Endothelial cell of umbilical vein (primary cell): Measurements from ENCODE around the gene IL1RL1. TPM values are rescaled to one million over a fixed set of nuclear protein-coding genes. Genes with fewer than 3 reads are reported as not detected.

Experiments
- BruUV-seq: library from RNA; stranded (reverse); fragments of 400-500 nt; replicated peaks from 2 replicates; lab custom pipeline; 2021; lab: Mats Ljungman, UMichigan
- CTCF ChIA-PET: fragments of 300-600, 350-600 bp; sonication (Branson Sonifier 250); formaldehyde crosslinking; loops from one replicate; lab custom pipeline; 2021; ENCODE audit warnings: antibody characterized with exemption, inconsistent platforms; lab: Charles Lee
- POLR2A ChIA-PET: fragments of 300-600, 350-600 bp; sonication (Branson Sonifier 250); formaldehyde crosslinking; loops from one replicate; lab custom pipeline; 2021; ENCODE audit warnings: antibody characterized with exemption, inconsistent platforms; lab: Charles Lee
- DNase-seq: peaks from one replicate; pipeline ENCODE4 v3.0.0-alpha.2; 2011; ENCODE audit warnings: low read depth, low spot score
- FAIRE-seq: peaks from 2 replicates; lab custom pipeline; 2011; peaks lifted over from hg19 to GRCh38; lab: Jason Lieb, UNC
- H2AFZ ChIP-seq: 2 replicates; pipeline ENCODE4 v1.6.0; 2012; ENCODE audit warnings: low read depth, low read length, control low read depth, inconsistent platforms
- H3K27ac ChIP-seq: 2 replicates; pipeline ENCODE4 v1.5.1; 2011; ENCODE audit warnings: low read depth, mild to moderate bottlenecking, control low read depth, low read length, moderate library complexity; ENCODE audit not compliant: insufficient read depth
- H3K27me3 ChIP-seq, 2 experiments: 2 replicates each; pipeline versions ENCODE4 v1.6.0 to v1.6.1; 2011; ENCODE audit warnings: low read length in 2 of 2, mixed read lengths in 1 of 2; ENCODE audit not compliant: control insufficient read depth in 2 of 2, insufficient read depth in 2 of 2
- H3K36me3 ChIP-seq, 2 experiments: 2 replicates in 1 of 2; 3 replicates in 1 of 2; pipeline ENCODE4 v1.5.1; 2011; ENCODE audit warnings: low read length in 2 of 2, mild to moderate bottlenecking in 1 of 2, moderate library complexity in 1 of 2; ENCODE audit not compliant: control insufficient read depth in 2 of 2, insufficient read depth in 2 of 2; ENCODE audit errors: extremely low read depth in 1 of 2
- H3K4me1 ChIP-seq: 3 replicates; pipeline ENCODE4 v1.5.1; 2011; ENCODE audit warnings: mild to moderate bottlenecking, low read length; ENCODE audit not compliant: control insufficient read depth, insufficient read depth; ENCODE audit errors: extremely low read depth
- H3K4me2 ChIP-seq: 2 replicates; pipeline ENCODE4 v1.6.1; 2011; ENCODE audit warnings: low read length, control low read depth, mixed read lengths; ENCODE audit not compliant: insufficient read depth
- H3K4me3 ChIP-seq, 3 experiments: fragments of 200-600 bp in 1 of 3; sonication (generic), shearing (Covaris generic) in 1 of 3; replicated peaks in 1 of 3; 2 replicates each; pipeline ENCODE4 v1.5.1; 2011 to 2016; ENCODE audit warnings: control low read depth in 3 of 3, low read length in 3 of 3, mild to moderate bottlenecking in 2 of 3, inconsistent platforms in 1 of 3, low read depth in 1 of 3, moderate library complexity in 1 of 3; ENCODE audit not compliant: insufficient read depth in 1 of 3
- H3K79me2 ChIP-seq: 2 replicates; pipeline ENCODE4 v1.6.0; 2012; ENCODE audit warnings: low read length, inconsistent platforms; ENCODE audit not compliant: control insufficient read depth, insufficient read depth
- H3K9ac ChIP-seq: replicated peaks from 2 replicates; pipeline ENCODE3; 2011; ENCODE audit warnings: low read length, control low read depth; ENCODE audit not compliant: insufficient read depth; ENCODE audit errors: extremely low read depth
- H3K9me1 ChIP-seq: replicated peaks from 3 replicates; pipeline ENCODE4 v1.6.0; 2011; ENCODE audit warnings: mild to moderate bottlenecking, low read length; ENCODE audit not compliant: control insufficient read depth, insufficient read depth; ENCODE audit errors: extremely low read depth
- H3K9me3 ChIP-seq: replicated peaks from 2 replicates; pipeline ENCODE4 v1.5.1; 2012; ENCODE audit warnings: low read length, inconsistent platforms; ENCODE audit not compliant: control insufficient read depth, insufficient read depth
- H4K20me1 ChIP-seq: replicated peaks from 2 replicates; pipeline ENCODE3; 2011; ENCODE audit warnings: mild to moderate bottlenecking, low read length; ENCODE audit not compliant: control insufficient read depth, insufficient read depth; ENCODE audit errors: extremely low read depth
- EZH2 ChIP-seq: IDR thresholded peaks from 2 replicates; pipeline ENCODE4 v1.6.1; 2012; ENCODE audit warnings: borderline replicate concordance, low read depth, mild to moderate bottlenecking, moderate library complexity, low read length, inconsistent platforms; ENCODE audit not compliant: severe bottlenecking
- FOS ChIP-seq: IDR thresholded peaks from 2 replicates; pipeline ENCODE4 v1.6.1; 2011; ENCODE audit warnings: mild to moderate bottlenecking, low read length, moderate library complexity, borderline replicate concordance; ENCODE audit not compliant: insufficient read depth
- GATA2 ChIP-seq: IDR thresholded peaks from 2 replicates; pipeline ENCODE4 v1.7.0; 2011; ENCODE audit warnings: low read depth, mild to moderate bottlenecking, moderate library complexity, mixed read lengths, low read length; ENCODE audit not compliant: insufficient read length, insufficient read depth
- JUN ChIP-seq: IDR thresholded peaks from 2 replicates; pipeline ENCODE4 v1.6.1; 2011; ENCODE audit warnings: borderline replicate concordance, low read depth; ENCODE audit not compliant: insufficient read length, insufficient read depth
- MYC ChIP-seq: IDR thresholded peaks from one replicate; pipeline ENCODE4 v1.6.1; 2011; ENCODE audit warnings: mild to moderate bottlenecking, low read depth, low read length
- POLR2A ChIP-seq: IDR thresholded peaks from 2 replicates; pipeline ENCODE4 v1.6.1; 2012; ENCODE audit warnings: low read depth, mild to moderate bottlenecking, control low read depth, low read length
- POLR2AphosphoS5 ChIP-seq: IDR thresholded peaks from 2 replicates; pipeline ENCODE4 v1.6.1; 2012; ENCODE audit warnings: low read depth, mild to moderate bottlenecking, control low read depth, low read length, moderate library complexity; ENCODE audit not compliant: insufficient read depth
- dilution Hi-C: fragments of 300-500 bp; cut with MboI; formaldehyde crosslinking; loops from one replicate; pipeline ENCODE4 v1.15.0; 2019; ENCODE audit warnings: low sequenced_read_pairs; ENCODE audit not compliant: extremely low pct_ligation_motif_present
- intact Hi-C: fragments of 100-400 bp; cut with micrococcal nuclease; formaldehyde crosslinking; loops from one replicate; pipeline ENCODE4 v1.10.0; 2022
- polyA plus RNA-seq, 4 experiments: library from polyadenylated mRNA; depleted of rRNA in 3 of 4; stranded (reverse) in 3 of 4; unstranded in 1 of 4; fragments of >200 nt; gene quantifications; 2 replicates each; pipeline versions ENCODE4 v1.2.1 to v1.2.3, GENCODE V29; 2011 to 2012; ENCODE audit warnings: missing spikeins in 1 of 4
- total RNA-seq: library from RNA; stranded (reverse); gene quantifications from 2 replicates; pipeline ENCODE4 v1.2.3, GENCODE V29; 2021
- TF ChIP-seq, protein P1 (sequence below): IDR thresholded peaks from 2 replicates; pipeline ENCODE4 v1.6.1; 2011; ENCODE audit not compliant: insufficient read depth, insufficient read length
- TF ChIP-seq, protein P2 (sequence below), 2 donors: IDR thresholded peaks; 1 replicate in 1 of 2; 2 replicates in 1 of 2; pipeline ENCODE4 v1.5.1; 2011; ENCODE audit warnings: low read length in 2 of 2, mild to moderate bottlenecking in 2 of 2, moderate library complexity in 2 of 2, control low read depth in 1 of 2, inconsistent platforms in 1 of 2, low read depth in 1 of 2; ENCODE audit not compliant: insufficient read depth in 1 of 2; ENCODE audit errors: extremely low read depth in 1 of 2

Gene IL1RL1
- total and polyA plus RNA-seq, 2 donors (not counting 3 experiments of a cell fraction or from before 2014, with no cell fraction given): 32.2 to 44.0 TPM

- FAIRE-seq (peak; percentile 72), DNase-seq (peak; percentile 34)
- no peaks in the 10 kb centered on the region for H3K27me3 ChIP-seq
- no peaks in the 10 kb centered on the region for H3K9me1 ChIP-seq
- no peaks in the 10 kb centered on the region for H4K20me1 ChIP-seq
- intact Hi-C loops (no loop called here), dilution Hi-C loops (no loop called here)
- POLR2A ChIA-PET: no interaction called here
- H3K4me2 ChIP-seq: no peak overlapping the region
- H3K36me3 ChIP-seq: no peaks in the 10 kb centered on the region
- TF ChIP-seq FOS: peak; percentile 46
- TF ChIP-seq, protein P1, sequence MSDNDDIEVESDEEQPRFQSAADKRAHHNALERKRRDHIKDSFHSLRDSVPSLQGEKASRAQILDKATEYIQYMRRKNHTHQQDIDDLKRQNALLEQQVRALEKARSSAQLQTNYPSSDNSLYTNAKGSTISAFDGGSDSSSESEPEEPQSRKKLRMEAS: no peak
- H3K27ac ChIP-seq: no peak overlapping the region
- H3K79me2 ChIP-seq: no peaks in the 10 kb centered on the region
- H3K9ac ChIP-seq: no peak overlapping the region
- H3K4me1 ChIP-seq: peaks cover 6% of the 10 kb centered on the region
- no peaks in the 10 kb centered on the region for H3K9me3 ChIP-seq
- BruUV-seq: no TSS peak
- no peak overlapping the region for H3K4me3 ChIP-seq
- CTCF ChIA-PET: interaction anchor here (1.3 to 1.5 kb wide), 2 partner anchors 9 to 321 kb away, joined by 3 to 5 read pairs; no protein-coding TSS in a partner anchor
- H2AFZ ChIP-seq: peak overlapping the region; percentile 27
Measured at GRCh38 chr2:102294802-102295489, 16.4 kb upstream of the IL1RL1 start.

DNA sequence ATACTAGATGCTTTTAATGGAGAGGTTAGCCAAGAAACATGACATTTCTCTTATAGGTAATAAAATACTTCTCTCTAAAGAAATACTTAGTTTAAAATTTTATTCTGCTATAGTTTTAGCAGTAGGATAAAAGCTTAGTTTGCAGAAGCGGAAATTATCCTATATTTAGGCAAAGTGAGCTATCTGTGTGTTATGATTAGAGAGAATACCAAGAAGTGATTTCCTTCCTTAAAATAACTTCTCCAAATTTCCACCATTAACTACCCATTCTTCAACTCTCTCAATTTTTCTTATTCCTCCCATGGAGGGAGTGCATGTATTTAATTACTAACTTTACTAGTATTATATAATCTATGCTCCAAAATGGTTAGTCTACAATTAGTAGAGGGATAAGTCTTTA, 15.8 kb upstream of the IL1RL1 start:
- no peak overlapping the region for H3K9ac ChIP-seq
- ChIA-PET CTCF (interaction anchor here (1.3 kb wide), 1 partner anchor 10 kb away, joined by 5 read pairs; no protein-coding TSS in a partner anchor), POLR2A (no interaction called here)
- TF ChIP-seq, protein P2, sequence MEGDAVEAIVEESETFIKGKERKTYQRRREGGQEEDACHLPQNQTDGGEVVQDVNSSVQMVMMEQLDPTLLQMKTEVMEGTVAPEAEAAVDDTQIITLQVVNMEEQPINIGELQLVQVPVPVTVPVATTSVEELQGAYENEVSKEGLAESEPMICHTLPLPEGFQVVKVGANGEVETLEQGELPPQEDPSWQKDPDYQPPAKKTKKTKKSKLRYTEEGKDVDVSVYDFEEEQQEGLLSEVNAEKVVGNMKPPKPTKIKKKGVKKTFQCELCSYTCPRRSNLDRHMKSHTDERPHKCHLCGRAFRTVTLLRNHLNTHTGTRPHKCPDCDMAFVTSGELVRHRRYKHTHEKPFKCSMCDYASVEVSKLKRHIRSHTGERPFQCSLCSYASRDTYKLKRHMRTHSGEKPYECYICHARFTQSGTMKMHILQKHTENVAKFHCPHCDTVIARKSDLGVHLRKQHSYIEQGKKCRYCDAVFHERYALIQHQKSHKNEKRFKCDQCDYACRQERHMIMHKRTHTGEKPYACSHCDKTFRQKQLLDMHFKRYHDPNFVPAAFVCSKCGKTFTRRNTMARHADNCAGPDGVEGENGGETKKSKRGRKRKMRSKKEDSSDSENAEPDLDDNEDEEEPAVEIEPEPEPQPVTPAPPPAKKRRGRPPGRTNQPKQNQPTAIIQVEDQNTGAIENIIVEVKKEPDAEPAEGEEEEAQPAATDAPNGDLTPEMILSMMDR (IDR thresholded peaks at IDR 0.05; ENCODE audit: extremely low read depth in 1 of 2, insufficient read depth in 1 of 2, low read depth in 1 of 2, low read length in 2 of 2): no peak
- TF ChIP-seq FOS (no peak), EZH2 (no peak), POLR2AphosphoS5 (no peak), MYC (no peak), POLR2A (no peak), GATA2 (no peak), JUN (no peak)
- TF ChIP-seq, protein P1: no peak
- H3K79me2 ChIP-seq: no peaks in the 10 kb centered on the region
- no peak overlapping the region for H2AFZ ChIP-seq
- no peak overlapping the region for H3K4me3 ChIP-seq
- H3K4me1 ChIP-seq: peaks cover 6% of the 10 kb centered on the region
- no peaks in the 10 kb centered on the region for H3K9me1 ChIP-seq
- FAIRE-seq: no peak
- BruUV-seq: no TSS peak
- dilution Hi-C loops (no loop called here), intact Hi-C loops (no loop called here)
- no peaks in the 10 kb centered on the region for H3K9me3 ChIP-seq
- H3K27me3 ChIP-seq: no peaks in the 10 kb centered on the region
- no peaks in the 10 kb centered on the region for H3K36me3 ChIP-seq
- no peak overlapping the region for H3K4me2 ChIP-seq
- no peaks in the 10 kb centered on the region for H4K20me1 ChIP-seq
- DNase-seq: no peak
- no peak overlapping the region for H3K27ac ChIP-seq
